Putamen (tissue), 1 donor: ENCODE results near the gene SNCAIP.
A peak's percentile ranks its signal among the peaks of the same experiment; 100 is the strongest.
"Not testable (repeated sequence)": the region's sequence is repeated elsewhere in the genome, so short reads cannot be mapped to it uniquely, and the experiment has no call there.

Experiments used
- DNase-seq: peaks from one replicate; pipeline ENCODE4 v3.0.0-alpha.2; 2016; ENCODE audit warnings: low spot score

Gene SNCAIP

GRCh38 chr5:122362361-122362760, 50.3 kb downstream of the SNCAIP start:
- no peak for DNase-seq

GRCh38 chr5:122363623-122364022, 51.6 kb downstream of the SNCAIP start:
- DNase-seq, result no peak

DNA sequence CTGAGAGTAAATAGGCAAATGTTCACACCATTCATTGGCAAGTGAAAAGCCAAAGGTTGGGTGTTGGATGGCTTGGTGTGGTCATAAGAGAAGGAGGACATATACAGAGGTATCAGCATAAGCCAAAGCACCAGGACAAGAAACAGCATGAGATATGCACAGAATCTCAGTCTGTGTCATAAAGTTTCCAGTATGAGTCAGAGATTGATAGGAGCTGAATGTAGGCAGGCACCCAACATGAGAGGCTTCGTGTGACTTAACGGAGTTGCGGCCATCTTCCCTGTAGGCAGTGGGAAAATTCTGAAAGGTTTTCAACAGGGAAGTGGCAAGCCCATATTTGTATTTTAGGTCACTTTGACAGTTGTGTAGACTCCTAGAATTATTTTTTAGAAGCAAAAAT, 54.5 kb downstream of the SNCAIP start:
- DNase-seq, result no peak

DNA sequence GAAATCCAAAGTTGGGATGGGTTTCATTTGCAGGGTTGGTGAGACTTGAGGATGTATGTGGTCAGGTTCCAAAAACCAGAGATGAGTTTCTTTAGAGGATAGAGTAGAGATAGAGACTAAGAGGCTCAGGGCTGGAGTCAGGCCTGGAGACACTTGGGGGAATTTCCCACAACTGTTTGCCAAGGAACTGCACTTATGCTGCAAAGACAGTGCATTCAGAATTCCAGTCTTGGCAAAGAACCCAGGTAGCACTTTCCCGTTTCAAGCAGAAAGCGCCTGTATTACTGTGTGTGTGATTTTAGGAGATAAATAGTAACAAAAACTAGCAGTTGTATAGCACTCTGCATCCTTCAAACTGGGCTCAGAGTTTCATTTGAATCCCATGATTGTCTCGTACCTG, 55.4 kb downstream of the SNCAIP start:
- DNase-seq, result no peak

DNA sequence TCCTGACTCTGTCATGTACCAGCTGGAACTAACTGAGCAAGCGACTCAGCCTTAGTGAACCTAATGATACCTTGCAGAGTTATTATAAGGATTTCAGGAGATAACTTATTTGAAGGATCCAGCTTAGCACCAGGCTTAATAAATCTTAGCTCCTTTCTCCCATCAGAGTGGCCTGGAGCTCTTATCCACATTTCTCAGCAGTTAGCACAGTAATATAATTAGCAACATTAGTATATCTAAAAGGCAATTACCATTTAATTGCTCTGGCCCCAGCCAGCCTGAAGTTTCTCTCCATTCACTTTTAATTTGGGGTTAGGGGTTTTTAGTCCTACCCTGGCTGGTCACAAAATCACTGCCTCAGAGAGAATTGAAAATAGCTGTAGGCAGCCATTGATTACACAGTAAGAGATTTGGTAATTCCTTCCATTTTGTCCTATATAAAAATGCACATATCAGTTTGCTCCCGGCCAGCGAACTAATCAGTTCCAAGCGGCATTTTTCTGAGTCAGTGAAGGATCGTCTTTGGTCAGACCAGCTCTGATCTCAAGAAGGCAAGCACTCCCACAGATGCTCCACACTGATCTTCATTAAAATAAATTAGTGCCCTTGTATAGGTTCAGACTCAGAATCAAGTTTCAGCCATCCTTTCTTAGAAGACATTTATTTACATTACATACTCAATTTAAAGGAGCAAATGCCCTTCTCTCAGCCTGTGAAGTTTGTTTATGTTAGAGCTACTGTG, 56.6 kb downstream of the SNCAIP start:
- DNase-seq, result no peak

GRCh38 chr5:122369253-122369815, 57.3 kb downstream of the SNCAIP start:
- no peak for DNase-seq

- no peak for DNase-seq
These were observed 59.6 kb downstream of the SNCAIP start for GRCh38 chr5:122371511-122372151.

- no peak for DNase-seq
These were observed 62.1 kb downstream of the SNCAIP start for GRCh38 chr5:122374110-122374509.

- DNase-seq, result no peak
These were observed 63.8 kb downstream of the SNCAIP start for GRCh38 chr5:122375801-122376200.

DNA sequence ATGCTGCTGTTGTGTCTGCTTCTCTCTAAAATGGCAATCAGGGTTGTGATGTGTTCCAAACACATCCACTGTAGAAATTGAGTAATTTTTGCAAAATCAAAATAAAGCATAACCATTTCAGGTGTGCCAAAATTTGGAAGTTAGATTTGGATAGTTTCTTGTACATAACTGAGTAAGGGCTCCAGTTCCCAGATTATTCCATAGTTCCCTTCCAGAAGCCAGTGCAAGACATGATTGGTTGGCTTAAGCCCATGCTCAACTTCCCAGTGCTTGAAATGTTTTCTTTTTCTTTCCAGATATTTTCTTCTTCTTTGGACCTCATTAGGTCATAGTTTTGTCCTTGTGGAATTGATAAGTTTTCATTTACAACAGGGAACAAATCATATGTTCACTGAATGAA, 64.2 kb downstream of the SNCAIP start:
- no peak for DNase-seq

DNA sequence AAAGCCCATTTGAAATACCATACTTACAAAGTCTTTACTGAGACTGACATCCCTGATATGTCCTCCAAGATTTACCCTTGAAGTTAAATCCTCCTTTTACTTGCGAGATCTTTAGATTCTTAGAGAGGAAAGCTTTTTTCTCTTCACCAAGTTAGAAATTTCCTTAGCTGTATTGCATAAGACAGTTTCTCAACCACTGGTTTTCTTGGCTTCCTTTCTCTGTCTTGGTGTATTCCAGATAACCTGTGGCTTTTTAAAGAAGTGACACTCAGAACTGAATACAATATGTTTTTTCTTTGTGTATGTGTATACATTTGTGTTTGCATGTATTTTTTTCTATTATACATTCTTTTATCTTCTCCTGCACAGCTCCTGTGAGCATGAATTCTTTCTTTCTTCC, 65.0 kb downstream of the SNCAIP start:
- no peak for DNase-seq

- not testable (repeated sequence) for DNase-seq
These were observed 70.9 kb downstream of the SNCAIP start for GRCh38 chr5:122382938-122383337.

DNA sequence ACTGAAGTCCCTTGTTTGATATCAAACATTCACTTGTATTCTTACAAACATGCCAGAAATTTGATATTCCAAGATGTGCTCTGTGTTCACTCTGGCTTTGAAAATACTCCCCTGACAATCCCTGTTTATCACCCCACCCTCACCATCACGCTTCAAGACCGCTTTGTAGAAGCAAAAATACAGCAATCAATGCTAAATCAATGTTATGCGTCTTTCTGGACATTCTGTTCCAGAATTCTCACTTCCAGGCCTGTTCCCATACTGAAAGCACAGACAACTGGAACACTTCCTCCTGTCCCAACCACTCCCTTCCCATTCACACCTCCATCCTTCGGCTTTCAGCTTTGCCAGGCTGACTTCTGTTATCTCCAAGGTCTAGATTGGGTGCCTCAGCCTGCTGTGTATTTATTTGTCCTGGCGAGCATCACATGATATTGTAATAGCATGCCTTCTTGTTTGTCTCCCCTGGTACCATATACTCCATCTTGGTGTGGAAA, 72.8 kb downstream of the SNCAIP start:
- DNase-seq, result no peak

GRCh38 chr5:122385286-122385685, 73.2 kb downstream of the SNCAIP start:
- no peak for DNase-seq

GRCh38 chr5:122385808-122386207, 73.8 kb downstream of the SNCAIP start:
- no peak for DNase-seq

GRCh38 chr5:122390154-122390553, 78.1 kb downstream of the SNCAIP start:
- DNase-seq, result peak; percentile 75

DNA sequence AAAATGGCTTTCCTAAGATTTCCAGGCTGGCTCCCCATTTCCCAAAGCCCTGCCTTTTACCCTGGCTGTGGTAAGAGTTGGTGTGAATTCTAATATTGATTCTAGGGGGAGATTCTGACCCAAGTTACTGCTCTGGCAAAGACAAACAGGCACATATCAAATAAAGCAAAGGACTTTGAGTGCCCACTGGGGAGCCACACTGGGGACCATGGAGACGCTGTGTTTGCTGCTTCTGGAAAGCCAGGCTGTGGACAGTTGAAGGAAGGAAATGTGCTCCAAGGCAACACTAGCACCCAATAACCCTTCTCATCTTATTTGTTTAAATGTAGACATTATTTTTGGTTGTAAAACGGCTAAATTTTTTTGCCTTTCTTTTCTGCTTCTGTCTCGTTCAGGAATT, 78.7 kb downstream of the SNCAIP start:
- no peak for DNase-seq

DNA sequence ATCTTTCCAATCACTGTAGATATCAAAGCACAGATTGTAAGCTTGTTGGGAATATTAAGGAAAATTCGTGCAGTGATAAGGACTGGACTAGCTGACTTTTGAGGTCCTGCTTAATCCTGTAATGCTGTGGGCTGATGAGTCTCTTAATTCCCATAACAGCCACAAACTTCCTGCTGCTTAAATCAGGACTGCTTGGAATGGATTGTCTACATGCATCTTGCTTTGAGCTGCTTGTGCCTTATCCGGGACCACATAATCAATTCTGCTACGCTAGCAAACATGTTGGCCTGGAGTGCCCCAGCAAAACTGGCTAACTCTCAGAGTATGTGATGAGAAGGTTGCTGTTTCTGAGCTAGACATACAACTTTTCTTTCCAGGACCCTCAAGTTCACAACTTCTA, 79.6 kb downstream of the SNCAIP start:
- no peak for DNase-seq

DNA sequence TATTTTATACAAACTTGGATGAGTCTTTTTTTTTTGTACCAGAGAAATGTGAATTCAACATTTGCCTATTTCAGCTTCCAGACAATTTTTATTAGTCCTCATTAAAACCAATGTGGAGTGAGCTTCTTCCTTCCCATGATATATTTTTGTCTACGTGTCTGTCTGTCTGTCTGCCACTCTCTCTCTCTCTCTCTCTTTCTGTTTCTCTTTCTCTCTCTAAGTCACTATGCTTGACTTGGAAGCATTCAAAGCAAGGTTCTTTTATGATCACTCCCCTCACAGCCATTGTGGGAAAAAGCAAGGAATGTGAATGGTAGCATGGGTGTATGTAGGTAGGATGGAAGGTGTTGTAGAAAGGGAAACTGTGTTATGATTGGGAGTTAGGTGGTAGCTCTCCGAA, 80.2 kb downstream of the SNCAIP start:
- no peak for DNase-seq

DNA sequence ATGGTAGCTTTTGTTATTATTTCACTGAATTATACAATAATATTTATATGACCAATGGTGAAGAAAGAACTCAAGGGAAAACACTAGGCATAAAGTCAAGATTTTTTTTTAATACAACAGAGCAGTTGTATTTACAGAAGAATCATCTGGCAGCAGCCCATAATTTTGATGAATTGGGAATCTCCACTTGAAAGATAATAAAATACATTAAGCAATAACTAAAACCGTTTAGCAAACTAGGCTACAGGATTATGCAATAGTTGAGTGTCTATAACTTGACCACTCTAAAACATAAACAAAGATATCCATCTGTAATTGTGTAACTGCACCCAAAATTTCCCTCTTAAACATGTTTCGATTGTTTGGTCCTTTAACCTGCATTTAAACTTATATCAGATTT, 80.8 kb downstream of the SNCAIP start:
- DNase-seq, result no peak

DNA sequence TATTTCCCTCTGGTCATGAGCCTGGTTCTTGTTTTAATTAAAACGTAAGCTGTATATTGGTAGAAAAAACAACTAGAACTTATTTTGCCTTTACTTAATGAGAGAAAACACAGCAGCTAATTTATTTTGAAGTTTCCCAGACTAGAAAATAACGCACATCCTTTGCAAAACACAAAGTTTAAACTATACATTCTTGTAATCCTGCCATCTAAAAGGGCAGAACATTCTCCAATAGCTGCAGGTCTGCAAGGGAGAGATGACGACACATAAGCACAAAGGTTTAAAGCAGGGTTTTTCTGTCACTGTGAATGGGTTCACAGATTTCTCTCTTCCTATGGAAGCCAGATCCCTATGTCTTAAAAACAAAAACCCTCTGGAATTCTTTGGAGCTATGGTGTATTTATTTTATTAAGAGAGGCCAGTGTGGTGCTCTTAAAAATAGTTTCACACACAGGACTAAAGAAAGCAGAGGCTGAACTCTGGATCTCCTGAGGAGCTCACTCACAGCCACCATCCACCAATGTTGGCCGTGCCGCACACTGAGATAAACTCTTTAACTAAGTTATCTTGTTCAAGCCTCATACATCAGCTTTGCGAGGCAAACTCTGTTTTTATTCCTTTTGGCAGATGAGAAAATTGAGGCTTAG, 82.4 kb downstream of the SNCAIP start:
- no peak for DNase-seq

GRCh38 chr5:122398016-122398415, 86.0 kb downstream of the SNCAIP start:
- no peak for DNase-seq

- DNase-seq, result no peak
These were observed 88.3 kb downstream of the SNCAIP start for GRCh38 chr5:122400341-122400740.
